T-helper 17 cell (primary cell): ENCODE data around the gene TNFSF18. TPM values are rescaled to one million over a fixed set of nuclear protein-coding genes. Genes with fewer than 3 reads are reported as not detected.

Source experiments
- ATAC-seq: fragments of 150-1000 bp; cut with Tn5 transposase; 2 replicates; pipeline ENCODE4 v1.10.0; 2021; ENCODE audit warnings: mild to moderate bottlenecking, moderate library complexity
- DNase-seq, 3 donors: peaks; one replicate each; pipeline versions ENCODE4 v3.0.0 to v3.0.0-alpha.2; 2020 to 2021
- H3K9me3 ChIP-seq: one replicate; pipeline ENCODE4 v1.7.0; 2013; ENCODE audit warnings: low read length, mild to moderate bottlenecking; ENCODE audit not compliant: control insufficient read depth, poor library complexity, severe bottlenecking
- H3K27ac Mint-ChIP-seq: one replicate; pipeline ENCODE4 v1.8.0; 2022; ENCODE audit warnings: mild to moderate bottlenecking, moderate library complexity, mixed read lengths
- H3K27me3 Mint-ChIP-seq: one replicate; pipeline ENCODE4 v1.8.0; 2022; ENCODE audit warnings: mixed read lengths
- H3K36me3 Mint-ChIP-seq: one replicate; pipeline ENCODE4 v1.8.0; 2022; ENCODE audit warnings: low read depth, mixed read lengths
- H3K4me1 Mint-ChIP-seq: one replicate; pipeline ENCODE4 v1.8.0; 2022; ENCODE audit warnings: mild to moderate bottlenecking, mixed read lengths
- H3K4me3 Mint-ChIP-seq: one replicate; pipeline ENCODE4 v1.8.0; 2022; ENCODE audit warnings: mild to moderate bottlenecking, moderate library complexity, mixed read lengths
- total RNA-seq, 4 donors: library from RNA in 2 of 4; stranded (reverse) in 2 of 4; gene quantifications; one replicate each; pipeline ENCODE4 v1.2.3 and lab custom pipeline; 2022 to 2026

The TNFSF18 gene
- total RNA-seq, 2 donors from 2014 or later, result not detected

GRCh38 chr1:173020138-173020750 lies 30.5 kb downstream of the TNFSF18 start:
- no peak for DNase-seq

GRCh38 chr1:173017792-173018191 lies 32.9 kb downstream of the TNFSF18 start:
- H3K36me3 Mint-ChIP-seq, result peaks cover 3% of the 10 kb centered on the region
- no peak overlapping the region for H3K27ac Mint-ChIP-seq
- no peak overlapping the region for H3K4me3 Mint-ChIP-seq
- peaks cover 3% of the 10 kb centered on the region for H3K4me1 Mint-ChIP-seq
- no peaks in the 10 kb centered on the region for H3K27me3 Mint-ChIP-seq
- H3K9me3 ChIP-seq, result no peaks in the 10 kb centered on the region
- DNase-seq, result no peak
- no peak for ATAC-seq

More at GRCh38 chr1:173020138-173020750, 30.5 kb downstream of the TNFSF18 start:
- no peak for ATAC-seq
- H3K27ac Mint-ChIP-seq, result no peak overlapping the region
- no peaks in the 10 kb centered on the region for H3K9me3 ChIP-seq
- H3K4me3 Mint-ChIP-seq, result no peak overlapping the region
- no peaks in the 10 kb centered on the region for H3K27me3 Mint-ChIP-seq
- peaks cover 3% of the 10 kb centered on the region for H3K4me1 Mint-ChIP-seq
- H3K36me3 Mint-ChIP-seq, result peaks cover 3% of the 10 kb centered on the region

GRCh38 chr1:173016419-173016818 lies 34.3 kb downstream of the TNFSF18 start:
- no peaks in the 10 kb centered on the region for H3K9me3 ChIP-seq
- Mint-ChIP-seq H3K4me1 (peaks cover 3% of the 10 kb centered on the region), H3K4me3 (no peak overlapping the region), H3K27ac (no peak overlapping the region), H3K27me3 (peaks cover 5% of the 10 kb centered on the region), H3K36me3 (peaks cover 4% of the 10 kb centered on the region)
- DNase-seq (no peak), ATAC-seq (no peak)

- H3K9me3 ChIP-seq, result no peaks in the 10 kb centered on the region
- DNase-seq (no peak), ATAC-seq (no peak)
- Mint-ChIP-seq H3K4me1 (peaks cover 3% of the 10 kb centered on the region), H3K27me3 (peaks cover 5% of the 10 kb centered on the region), H3K27ac (no peak overlapping the region), H3K36me3 (peaks cover 6% of the 10 kb centered on the region), H3K4me3 (no peak overlapping the region)
Observed at GRCh38 chr1:173015629-173016028, 35.1 kb downstream of the TNFSF18 start.

- ATAC-seq (no peak), DNase-seq (no peak)
- H3K27me3 Mint-ChIP-seq, result peaks cover 5% of the 10 kb centered on the region
- H3K4me1 Mint-ChIP-seq, result peaks cover 3% of the 10 kb centered on the region
- no peak overlapping the region for H3K27ac Mint-ChIP-seq
- no peak overlapping the region for H3K4me3 Mint-ChIP-seq
- no peaks in the 10 kb centered on the region for H3K9me3 ChIP-seq
- H3K36me3 Mint-ChIP-seq, result peaks cover 6% of the 10 kb centered on the region
Observed at GRCh38 chr1:173014160-173014559, 36.6 kb downstream of the TNFSF18 start.

GRCh38 chr1:173012126-173012525 lies 38.6 kb downstream of the TNFSF18 start:
- Mint-ChIP-seq H3K27me3 (peaks cover 5% of the 10 kb centered on the region), H3K27ac (no peak overlapping the region), H3K4me1 (no peaks in the 10 kb centered on the region), H3K36me3 (peaks cover 3% of the 10 kb centered on the region), H3K4me3 (no peak overlapping the region)
- ATAC-seq, result no peak
- no peak for DNase-seq
- no peaks in the 10 kb centered on the region for H3K9me3 ChIP-seq

GRCh38 chr1:173009597-173009996 lies 41.1 kb downstream of the TNFSF18 start:
- peaks cover 3% of the 10 kb centered on the region for H3K36me3 Mint-ChIP-seq

GRCh38 chr1:173005196-173005864 lies 45.4 kb downstream of the TNFSF18 start:
- ATAC-seq (no peak), DNase-seq (no peak)
- H3K4me1 Mint-ChIP-seq, result peaks cover 7% of the 10 kb centered on the region
- H3K4me3 Mint-ChIP-seq, result no peak overlapping the region
- H3K27me3 Mint-ChIP-seq, result no peaks in the 10 kb centered on the region
- peaks cover 2% of the 10 kb centered on the region for H3K36me3 Mint-ChIP-seq
- no peak overlapping the region for H3K27ac Mint-ChIP-seq
- H3K9me3 ChIP-seq, result no peaks in the 10 kb centered on the region

More at GRCh38 chr1:173009597-173009996, 41.1 kb downstream of the TNFSF18 start:
- Mint-ChIP-seq H3K27me3 (peaks cover 5% of the 10 kb centered on the region), H3K4me1 (peaks cover 7% of the 10 kb centered on the region), H3K27ac (no peak overlapping the region), H3K4me3 (no peak overlapping the region)
- ATAC-seq, result no peak
- H3K9me3 ChIP-seq, result no peaks in the 10 kb centered on the region
- DNase-seq, result no peak

- Mint-ChIP-seq H3K27ac (no peak overlapping the region), H3K4me3 (no peak overlapping the region), H3K27me3 (no peaks in the 10 kb centered on the region), H3K36me3 (peaks cover 2% of the 10 kb centered on the region), H3K4me1 (peaks cover 7% of the 10 kb centered on the region)
- DNase-seq (no peak), ATAC-seq (no peak)
- H3K9me3 ChIP-seq, result no peaks in the 10 kb centered on the region
Observed at GRCh38 chr1:173002891-173003838, 47.6 kb downstream of the TNFSF18 start.

GRCh38 chr1:172999349-172999748 lies 51.4 kb downstream of the TNFSF18 start:
- H3K27ac Mint-ChIP-seq, result no peak overlapping the region

GRCh38 chr1:172997941-172998361 lies 52.8 kb downstream of the TNFSF18 start:
- DNase-seq, result no peak
- no peak overlapping the region for H3K27ac Mint-ChIP-seq

More at GRCh38 chr1:172999349-172999748, 51.4 kb downstream of the TNFSF18 start:
- ATAC-seq (no peak), DNase-seq (no peak)
- H3K36me3 Mint-ChIP-seq, result peaks cover 2% of the 10 kb centered on the region
- no peaks in the 10 kb centered on the region for H3K27me3 Mint-ChIP-seq
- H3K4me1 Mint-ChIP-seq, result no peaks in the 10 kb centered on the region
- no peak overlapping the region for H3K4me3 Mint-ChIP-seq
- H3K9me3 ChIP-seq, result no peaks in the 10 kb centered on the region

GRCh38 chr1:172993640-172994039 lies 57.1 kb downstream of the TNFSF18 start:
- H3K9me3 ChIP-seq, result no peaks in the 10 kb centered on the region
- ATAC-seq (no peak), DNase-seq (no peak)
- Mint-ChIP-seq H3K27me3 (no peaks in the 10 kb centered on the region), H3K27ac (no peak overlapping the region), H3K36me3 (no peaks in the 10 kb centered on the region), H3K4me1 (no peaks in the 10 kb centered on the region), H3K4me3 (no peak overlapping the region)

More at GRCh38 chr1:172997941-172998361, 52.8 kb downstream of the TNFSF18 start:
- no peaks in the 10 kb centered on the region for H3K27me3 Mint-ChIP-seq
- peaks cover 2% of the 10 kb centered on the region for H3K36me3 Mint-ChIP-seq
- H3K4me1 Mint-ChIP-seq, result no peaks in the 10 kb centered on the region
- H3K4me3 Mint-ChIP-seq, result no peak overlapping the region
- no peak for ATAC-seq
- H3K9me3 ChIP-seq, result no peaks in the 10 kb centered on the region
